RWPE2 (cell line): ENCODE data around the gene OSTN.
"Not testable (repeated sequence)": the region's sequence is repeated elsewhere in the genome, so short reads cannot be mapped to it uniquely, and the experiment has no call there.

Experiments
- ATAC-seq: fragments of 200-7000 bp; cut with Tn5 transposase; 3 replicates; pipeline ENCODE4 v1.9.1; 2021; ENCODE audit warnings: low read depth
- DNase-seq: peaks from one replicate; pipeline ENCODE4 v3.0.0-alpha.2; 2020; ENCODE audit warnings: low spot score
- H3K27ac ChIP-seq: fragments of 450-650 bp; 2 replicates; pipeline ENCODE4 v1.5.1; 2017; ENCODE audit warnings: mild to moderate bottlenecking; ENCODE audit not compliant: poor library complexity, severe bottlenecking
- H3K27me3 ChIP-seq: fragments of 250-450 bp; sonication (Bioruptor Pico); 2 replicates; pipeline ENCODE4 v1.5.1; 2021; ENCODE audit warnings: mild to moderate bottlenecking, moderate library complexity; ENCODE audit not compliant: insufficient read depth, poor library complexity, severe bottlenecking
- H3K36me3 ChIP-seq: fragments of 250-450 bp; sonication (Bioruptor Pico); 2 replicates; pipeline ENCODE4 v1.5.1; 2020; ENCODE audit warnings: low read depth, mild to moderate bottlenecking, moderate library complexity
- H3K4me1 ChIP-seq: fragments of 250-450 bp; sonication (Bioruptor Pico); 2 replicates; pipeline ENCODE4 v1.5.1; 2021; ENCODE audit warnings: mild to moderate bottlenecking, moderate library complexity; ENCODE audit not compliant: insufficient read depth, poor library complexity, severe bottlenecking
- H3K4me3 ChIP-seq: fragments of 250-450 bp; sonication (Bioruptor Pico); 2 replicates; pipeline ENCODE4 v1.5.1; 2021; ENCODE audit warnings: mild to moderate bottlenecking, moderate library complexity; ENCODE audit not compliant: severe bottlenecking
- H3K9me3 ChIP-seq: fragments of 250-450 bp; sonication (Bioruptor Pico); 2 replicates; pipeline ENCODE4 v1.5.1; 2021; ENCODE audit warnings: mild to moderate bottlenecking, moderate library complexity; ENCODE audit not compliant: severe bottlenecking
- TF ChIP-seq, protein P1 (sequence below): fragments of 450-650 bp; IDR thresholded peaks from one replicate; pipeline ENCODE4 v1.5.1; 2017; ENCODE audit warnings: mild to moderate bottlenecking, moderate library complexity; ENCODE audit not compliant: poor library complexity, severe bottlenecking

OSTN gene

DNA sequence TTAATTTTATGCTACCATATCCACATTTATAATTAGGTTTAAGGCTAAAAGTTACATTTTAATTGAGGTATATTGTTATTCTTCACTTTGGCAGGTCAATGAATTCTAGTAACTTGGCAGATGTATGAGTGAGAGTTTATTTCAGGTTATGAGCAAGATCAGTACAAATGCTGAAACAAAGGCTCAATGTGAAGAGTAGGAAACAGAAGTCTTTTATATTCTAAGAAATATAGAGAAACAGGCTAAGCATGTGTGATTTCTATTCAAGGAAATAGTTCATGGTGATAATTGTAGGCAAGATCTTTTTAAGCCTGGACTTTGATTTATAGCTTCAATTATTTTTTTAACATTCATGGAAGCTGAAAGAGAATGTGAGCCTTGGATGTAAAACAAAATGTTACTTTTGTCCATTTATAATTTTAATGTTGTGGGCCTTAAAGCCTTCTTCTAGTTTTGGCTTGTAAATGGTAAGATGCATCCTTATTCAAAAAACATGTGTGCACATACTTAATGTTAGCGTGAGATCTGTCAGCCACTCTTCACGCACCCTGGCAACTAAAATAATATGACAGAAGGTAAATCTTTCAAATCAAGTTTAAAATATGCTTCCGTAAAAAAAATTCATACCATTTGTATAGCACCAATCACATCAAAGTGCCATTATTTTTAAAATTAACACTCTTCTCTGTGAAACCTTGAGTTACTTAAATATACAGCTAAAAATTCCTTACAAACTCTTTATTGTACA lies 22.8 kb upstream of the OSTN start:
- Histone ChIP-seq H3K4me1 (no peaks in the 10 kb centered on the region), H3K4me3 (no peak overlapping the region), H3K36me3 (no peaks in the 10 kb centered on the region), H3K9me3 (no peaks in the 10 kb centered on the region), H3K27me3 (no peaks in the 10 kb centered on the region), H3K27ac (no peak overlapping the region)
- ATAC-seq (no peak), DNase-seq (no peak)
- TF ChIP-seq, protein P1, sequence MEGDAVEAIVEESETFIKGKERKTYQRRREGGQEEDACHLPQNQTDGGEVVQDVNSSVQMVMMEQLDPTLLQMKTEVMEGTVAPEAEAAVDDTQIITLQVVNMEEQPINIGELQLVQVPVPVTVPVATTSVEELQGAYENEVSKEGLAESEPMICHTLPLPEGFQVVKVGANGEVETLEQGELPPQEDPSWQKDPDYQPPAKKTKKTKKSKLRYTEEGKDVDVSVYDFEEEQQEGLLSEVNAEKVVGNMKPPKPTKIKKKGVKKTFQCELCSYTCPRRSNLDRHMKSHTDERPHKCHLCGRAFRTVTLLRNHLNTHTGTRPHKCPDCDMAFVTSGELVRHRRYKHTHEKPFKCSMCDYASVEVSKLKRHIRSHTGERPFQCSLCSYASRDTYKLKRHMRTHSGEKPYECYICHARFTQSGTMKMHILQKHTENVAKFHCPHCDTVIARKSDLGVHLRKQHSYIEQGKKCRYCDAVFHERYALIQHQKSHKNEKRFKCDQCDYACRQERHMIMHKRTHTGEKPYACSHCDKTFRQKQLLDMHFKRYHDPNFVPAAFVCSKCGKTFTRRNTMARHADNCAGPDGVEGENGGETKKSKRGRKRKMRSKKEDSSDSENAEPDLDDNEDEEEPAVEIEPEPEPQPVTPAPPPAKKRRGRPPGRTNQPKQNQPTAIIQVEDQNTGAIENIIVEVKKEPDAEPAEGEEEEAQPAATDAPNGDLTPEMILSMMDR: no peak

DNA sequence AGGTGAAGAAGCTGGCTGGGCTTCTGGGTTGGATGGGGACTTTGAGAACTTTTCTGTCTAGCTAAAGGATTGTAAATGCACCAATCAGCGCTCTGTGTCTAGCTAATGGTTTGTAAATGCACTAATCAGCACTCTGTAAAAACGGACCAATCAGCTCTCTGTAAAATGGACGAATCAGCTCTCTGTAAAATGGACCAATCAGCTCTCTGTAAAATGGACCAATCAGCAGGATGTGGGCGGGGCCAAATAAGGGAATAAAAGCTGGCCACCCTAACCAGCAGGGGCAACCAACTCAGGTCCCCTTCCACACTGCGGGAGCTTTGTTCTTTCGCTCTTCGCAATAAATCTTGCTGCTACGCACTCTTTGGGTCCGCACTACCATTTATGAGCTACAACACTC lies 13.7 kb upstream of the OSTN start:
- not testable (repeated sequence) for ATAC-seq, DNase-seq

DNA sequence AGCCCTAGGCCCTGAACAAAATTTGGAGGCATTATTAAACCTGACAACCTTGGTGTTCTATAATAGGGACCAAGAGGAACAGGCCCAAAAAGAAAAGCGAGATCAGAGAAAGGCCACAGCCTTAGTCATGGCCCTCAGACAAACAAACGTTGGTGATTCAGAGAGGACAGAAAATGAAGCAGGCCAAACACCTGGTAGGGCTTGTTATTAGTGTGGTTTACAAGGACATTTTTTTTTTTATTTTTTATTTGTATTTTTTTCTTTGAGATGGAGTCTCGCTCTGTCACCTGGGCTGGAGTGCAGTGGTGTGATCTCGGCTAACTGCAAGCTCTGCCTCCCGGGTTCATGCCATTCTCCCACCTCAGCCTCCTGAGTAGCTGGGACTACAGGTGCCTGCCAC lies 10.8 kb upstream of the OSTN start:
- H3K27ac ChIP-seq, DNase-seq, H3K36me3 ChIP-seq: not testable (repeated sequence)

More for the DNA sequence above, 13.7 kb upstream of the OSTN start:
- H3K27me3 ChIP-seq, H3K9me3 ChIP-seq, H3K4me3 ChIP-seq, H3K4me1 ChIP-seq, H3K36me3 ChIP-seq, H3K27ac ChIP-seq: not testable (repeated sequence)

DNA sequence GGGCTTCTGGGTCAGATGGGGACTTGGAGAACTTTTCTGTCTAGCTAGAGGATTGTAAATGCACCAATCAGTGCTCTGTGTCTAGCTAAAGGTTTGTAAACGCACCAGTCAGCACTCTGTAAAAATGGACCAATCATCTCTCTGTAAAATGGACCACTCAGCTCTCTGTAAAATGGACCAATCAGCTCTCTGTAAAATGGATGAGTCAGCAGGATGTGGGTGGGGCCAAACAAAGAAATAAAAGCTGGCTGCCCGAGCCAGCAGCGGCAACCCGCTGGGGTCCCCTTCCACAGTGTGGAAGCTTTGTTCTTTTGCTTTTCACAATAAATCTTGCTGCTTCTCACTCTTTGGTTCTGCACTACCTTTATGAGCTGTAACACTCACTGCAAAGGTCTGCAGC lies 6.8 kb upstream of the OSTN start:
- not testable (repeated sequence) for H3K27ac ChIP-seq, H3K36me3 ChIP-seq, H3K4me1 ChIP-seq, H3K4me3 ChIP-seq, H3K9me3 ChIP-seq, ATAC-seq, H3K27me3 ChIP-seq, DNase-seq

More for the DNA sequence above, 10.8 kb upstream of the OSTN start:
- not testable (repeated sequence) for H3K9me3 ChIP-seq, H3K4me1 ChIP-seq, H3K4me3 ChIP-seq, H3K27me3 ChIP-seq, ATAC-seq

DNA sequence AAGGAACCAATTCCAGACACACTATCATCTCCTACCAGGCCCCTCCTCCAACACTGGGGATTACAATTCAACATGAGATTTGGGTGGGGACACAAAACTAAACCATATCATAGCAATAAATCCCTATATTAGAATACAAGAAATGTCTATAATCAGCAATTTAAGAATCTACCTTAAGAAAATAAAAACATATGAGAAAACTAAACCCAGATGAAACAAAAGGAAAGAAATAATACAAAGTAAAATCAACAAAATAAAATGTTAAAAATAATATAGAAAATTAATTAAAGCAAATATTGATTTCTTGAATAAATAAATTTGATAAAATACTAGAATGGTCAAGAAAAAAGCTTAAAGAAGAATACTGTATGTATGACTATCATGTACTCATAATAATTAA lies 6.1 kb upstream of the OSTN start:
- no peak for ATAC-seq
- TF ChIP-seq, protein P1: no peak

DNA sequence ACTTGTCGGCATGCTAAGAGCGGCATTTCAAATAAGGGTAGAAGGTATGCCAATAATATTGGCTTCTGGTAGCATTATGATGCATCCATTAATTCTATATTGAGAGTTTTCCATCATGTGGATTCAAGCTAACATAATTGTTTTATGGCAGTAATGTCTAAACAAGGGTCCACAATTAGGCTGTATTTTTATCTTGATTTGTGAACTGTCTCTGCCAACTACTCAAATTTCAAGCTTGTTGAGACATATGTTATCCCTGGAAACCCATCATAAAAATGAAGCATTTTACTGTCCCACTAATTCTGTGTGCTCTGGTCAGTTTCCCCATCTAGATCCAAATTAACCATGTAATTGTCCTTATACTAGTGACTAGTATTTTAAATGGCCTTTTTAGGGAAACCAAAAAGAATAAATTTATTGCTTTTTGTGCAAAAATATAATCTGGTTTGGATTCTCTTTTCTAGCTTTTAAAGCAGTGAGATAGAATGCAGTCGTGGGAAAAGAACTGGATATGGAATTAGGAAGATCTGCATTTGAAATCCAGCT lies 1.2 kb upstream of the OSTN start:
- Histone ChIP-seq H3K9me3 (no peaks in the 10 kb centered on the region), H3K27ac (no peak overlapping the region), H3K27me3 (no peaks in the 10 kb centered on the region), H3K4me1 (no peaks in the 10 kb centered on the region), H3K36me3 (no peaks in the 10 kb centered on the region), H3K4me3 (no peak overlapping the region)
- ATAC-seq: no peak
- TF ChIP-seq, protein P1: no peak
- DNase-seq: no peak

More for the DNA sequence above, 6.1 kb upstream of the OSTN start:
- no peaks in the 10 kb centered on the region for H3K36me3 ChIP-seq
- no peak overlapping the region for H3K4me3 ChIP-seq
- H3K9me3 ChIP-seq: no peaks in the 10 kb centered on the region
- H3K4me1 ChIP-seq: no peaks in the 10 kb centered on the region
- H3K27ac ChIP-seq: no peak overlapping the region
- no peaks in the 10 kb centered on the region for H3K27me3 ChIP-seq
- DNase-seq: no peak
